ENCODE data around the gene SPON2.

- TF ChIP-seq EZH2 (optimal IDR thresholded peaks at IDR 0.05; ENCODE audit: low read depth, low read length) (no peak), CTCF (IDR thresholded peaks at IDR 0.05; ENCODE audit: low read length) (no peak)
These were observed 25.9 kb upstream of the SPON2 start for GRCh38 chr4:1198098-1198844.

All from MM.1S (cell line).